ENCODE measurements around the gene COL21A1.

The COL21A1 gene

DNA sequence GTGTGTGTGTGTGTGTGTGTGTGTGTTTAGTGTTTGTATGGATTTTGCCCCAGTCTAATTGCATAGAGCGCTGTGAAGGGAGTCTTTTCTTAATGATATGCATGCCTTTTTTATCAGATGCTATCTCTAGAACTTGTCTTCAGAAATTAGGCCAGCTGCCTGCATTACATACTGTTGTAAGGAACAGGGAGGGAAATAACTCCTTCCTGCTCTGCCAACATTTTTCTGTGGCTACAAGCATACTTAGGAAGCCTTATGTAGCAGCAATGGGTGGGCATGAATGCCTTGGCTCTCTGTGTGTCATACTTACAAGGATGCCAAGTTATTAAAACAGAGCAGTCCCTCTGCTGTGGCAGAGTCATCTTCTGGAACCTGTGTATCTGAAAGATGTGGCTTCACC is 8.0 kb upstream of the COL21A1 start:
- H4K8ac ChIP-seq (ENCODE audit: low read depth, low read length), result no peak overlapping the region
- H3K23ac ChIP-seq (ENCODE audit: low read length), result no peak overlapping the region
- no peak overlapping the region for H2BK120ac ChIP-seq (ENCODE audit: low read depth, low read length)
- H3K4me1 ChIP-seq (ENCODE audit: control insufficient read depth, low read depth, low read length), result peaks cover 2% of the 10 kb centered on the region
- no peak overlapping the region for H2AK5ac ChIP-seq (ENCODE audit: low read length)
- no peak overlapping the region for H3K4ac ChIP-seq (ENCODE audit: low read depth, low read length)
- no peaks in the 10 kb centered on the region for H3K79me1 ChIP-seq (ENCODE audit: low read length)
- no peak overlapping the region for H3K9ac ChIP-seq (ENCODE audit: low read length)
- H2BK5ac ChIP-seq (ENCODE audit: low read length), result no peak overlapping the region
- no peak overlapping the region for H3K18ac ChIP-seq (ENCODE audit: low read length)
- H3K56ac ChIP-seq (ENCODE audit: low read length), result no peak overlapping the region
- peak; percentile 27 for DNase-seq
- H3K27me3 ChIP-seq (ENCODE audit: insufficient read depth, low read length, poor library complexity), result no peaks in the 10 kb centered on the region
- no peak overlapping the region for H3K4me3 ChIP-seq (ENCODE audit: low read length)
- H3K79me2 ChIP-seq (ENCODE audit: control insufficient read depth, insufficient read depth, low read length), result no peaks in the 10 kb centered on the region
- whole genome bisulfite sequencing (ENCODE audit: extremely low coverage, insufficient coverage, low lambda C conversion rate), result no CpG with 5 or more reads among the region's 1 CpG
- no peaks in the 10 kb centered on the region for H3K36me3 ChIP-seq (ENCODE audit: control insufficient read depth, insufficient read depth, low read length)
- H3K4me2 ChIP-seq (ENCODE audit: low read length), result no peak overlapping the region
- H4K5ac ChIP-seq (ENCODE audit: low read length), result no peak overlapping the region
- H2BK15ac ChIP-seq (replicated peaks; ENCODE audit: low read depth), result no peak overlapping the region
- no peak overlapping the region for H3K27ac ChIP-seq (ENCODE audit: low read depth, low read length)

DNA sequence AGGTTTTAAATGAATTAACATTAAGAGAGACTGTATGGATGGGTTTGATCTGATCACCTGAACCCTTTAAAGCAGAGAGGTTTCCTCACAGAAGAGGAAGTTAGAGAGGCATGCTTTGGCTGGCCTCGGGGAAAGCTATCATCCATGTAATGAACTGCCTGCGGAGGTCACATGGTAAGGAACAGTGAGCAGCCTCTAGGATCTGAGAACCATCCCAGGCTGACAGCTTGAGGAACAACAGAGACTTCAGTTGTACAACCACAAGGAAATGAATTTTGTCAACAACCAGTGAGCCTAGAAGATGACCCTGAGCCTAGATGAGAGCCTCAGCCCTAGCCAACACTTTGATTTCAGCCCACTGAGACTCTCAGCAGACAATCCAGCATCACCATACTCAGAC is 2.9 kb upstream of the COL21A1 start:
- Histone ChIP-seq H3K23ac (ENCODE audit: low read length) (no peak overlapping the region), H3K4me1 (ENCODE audit: control insufficient read depth, low read depth, low read length) (peaks cover 3% of the 10 kb centered on the region), H2BK15ac (replicated peaks; ENCODE audit: low read depth) (no peak overlapping the region), H3K9ac (ENCODE audit: low read length) (no peak overlapping the region), H3K56ac (ENCODE audit: low read length) (no peak overlapping the region), H3K27ac (ENCODE audit: low read depth, low read length) (no peak overlapping the region), H4K5ac (ENCODE audit: low read length) (no peak overlapping the region), H2BK5ac (ENCODE audit: low read length) (no peak overlapping the region), H3K79me2 (ENCODE audit: control insufficient read depth, insufficient read depth, low read length) (no peaks in the 10 kb centered on the region), H2BK120ac (ENCODE audit: low read depth, low read length) (no peak overlapping the region), H3K4ac (ENCODE audit: low read depth, low read length) (no peak overlapping the region), H3K4me2 (ENCODE audit: low read length) (no peak overlapping the region), H2AK5ac (ENCODE audit: low read length) (no peak overlapping the region), H3K4me3 (ENCODE audit: low read length) (no peak overlapping the region), H3K27me3 (ENCODE audit: insufficient read depth, low read length, poor library complexity) (no peaks in the 10 kb centered on the region), H4K8ac (ENCODE audit: low read depth, low read length) (no peak overlapping the region), H3K36me3 (ENCODE audit: control insufficient read depth, insufficient read depth, low read length) (no peaks in the 10 kb centered on the region), H3K18ac (ENCODE audit: low read length) (no peak overlapping the region), H3K79me1 (ENCODE audit: low read length) (no peaks in the 10 kb centered on the region)
- peak; percentile 8 for DNase-seq
- WGBS (ENCODE audit: extremely low coverage, insufficient coverage, low lambda C conversion rate), result no CpG with 5 or more reads among the region's 2 CpGs

DNA sequence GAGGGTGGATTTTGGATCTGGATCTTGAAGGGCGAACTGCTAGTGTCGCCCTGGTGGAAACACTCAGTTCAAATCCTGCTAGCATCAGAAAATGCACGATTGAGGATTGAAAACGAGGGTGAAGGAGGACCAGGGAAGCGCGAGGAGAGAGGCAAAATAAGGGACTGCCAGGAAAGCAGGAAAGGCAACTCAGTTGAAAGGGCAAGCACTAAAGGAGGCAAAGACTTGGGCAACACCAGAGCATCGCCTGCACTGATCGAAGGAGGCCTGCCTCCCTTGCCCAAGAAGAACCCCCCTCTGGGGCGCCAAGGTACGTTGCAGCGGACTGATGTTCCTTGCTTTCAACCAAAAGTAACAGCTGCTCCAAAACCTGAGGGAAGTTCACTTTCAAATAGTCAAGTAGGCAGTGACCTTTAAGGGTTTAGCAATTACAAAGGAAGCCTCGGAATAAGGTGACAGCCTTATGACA is 308 bp upstream of the COL21A1 start:
- Histone ChIP-seq H2AK5ac (ENCODE audit: low read length) (no peak overlapping the region), H4K5ac (ENCODE audit: low read length) (no peak overlapping the region), H3K4me2 (ENCODE audit: low read length) (peak overlapping the region; percentile 87), H3K23ac (ENCODE audit: low read length) (no peak overlapping the region), H4K8ac (ENCODE audit: low read depth, low read length) (no peak overlapping the region), H3K9ac (ENCODE audit: low read length) (peak overlapping the region; percentile 54), H3K4me1 (ENCODE audit: control insufficient read depth, low read depth, low read length) (peaks cover 3% of the 10 kb centered on the region), H3K27ac (ENCODE audit: low read depth, low read length) (no peak overlapping the region), H3K36me3 (ENCODE audit: control insufficient read depth, insufficient read depth, low read length) (no peaks in the 10 kb centered on the region), H2BK15ac (replicated peaks; ENCODE audit: low read depth) (no peak overlapping the region), H3K4me3 (ENCODE audit: low read length) (peak overlapping the region; percentile 13), H2BK5ac (ENCODE audit: low read length) (no peak overlapping the region), H2BK120ac (ENCODE audit: low read depth, low read length) (no peak overlapping the region), H3K56ac (ENCODE audit: low read length) (peak overlapping the region; percentile 69), H3K79me2 (ENCODE audit: control insufficient read depth, insufficient read depth, low read length) (no peaks in the 10 kb centered on the region), H3K4ac (ENCODE audit: low read depth, low read length) (no peak overlapping the region), H3K18ac (ENCODE audit: low read length) (no peak overlapping the region), H3K79me1 (ENCODE audit: low read length) (no peaks in the 10 kb centered on the region), H3K27me3 (ENCODE audit: insufficient read depth, low read length, poor library complexity) (no peaks in the 10 kb centered on the region)
- no CpG with 5 or more reads among the region's 12 CpGs for WGBS (ENCODE audit: extremely low coverage, insufficient coverage, low lambda C conversion rate)
- no peak for DNase-seq

DNA sequence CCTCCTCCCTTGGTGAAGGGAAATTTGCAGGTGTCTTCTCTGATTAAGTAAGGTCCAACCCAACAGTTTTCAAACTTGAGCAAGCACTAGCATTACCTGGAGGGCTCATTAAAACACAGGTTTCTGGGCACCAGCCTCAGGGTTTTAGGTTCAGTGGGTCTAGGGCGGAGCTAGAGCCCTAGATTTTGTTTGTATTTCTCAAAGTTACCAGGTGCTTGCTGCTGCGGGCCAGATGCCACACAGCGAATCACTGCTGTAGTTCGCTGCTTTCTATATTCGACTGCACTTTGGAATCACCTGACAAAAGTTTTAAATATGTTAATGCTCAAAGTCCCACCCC is 869 bp downstream of the COL21A1 start:
- peak; percentile 22 for DNase-seq

DNA sequence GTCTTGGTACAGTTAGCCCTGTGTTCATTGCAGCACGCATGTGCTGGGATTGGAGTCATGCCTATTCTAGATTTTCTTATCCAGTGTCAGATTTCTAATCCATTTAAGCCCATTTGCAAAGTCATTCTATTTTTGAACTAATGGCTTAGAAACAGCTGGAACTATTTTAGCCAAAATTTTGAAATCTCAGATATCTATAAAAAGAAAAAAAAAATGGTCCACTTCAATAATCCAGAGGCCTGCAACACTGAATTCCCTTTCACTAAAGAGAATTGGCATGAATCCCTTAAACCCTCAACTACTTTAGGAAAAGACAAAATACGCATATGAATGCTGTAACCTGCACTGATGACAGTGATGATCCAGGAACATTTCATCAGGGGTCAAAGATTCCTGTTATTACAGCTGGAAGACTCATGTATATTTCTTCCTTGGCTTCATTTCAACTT is 1.5 kb downstream of the COL21A1 start:
- H2AK5ac ChIP-seq (ENCODE audit: low read length), result no peak overlapping the region
- DNase-seq, result no peak
- H3K4me3 ChIP-seq (ENCODE audit: low read length), result no peak overlapping the region

More for the DNA sequence above, 869 bp downstream of the COL21A1 start:
- WGBS (ENCODE audit: extremely low coverage, insufficient coverage, low lambda C conversion rate), result no CpG with 5 or more reads among the region's 5 CpGs
- Histone ChIP-seq H4K8ac (ENCODE audit: low read depth, low read length) (no peak overlapping the region), H2AK5ac (ENCODE audit: low read length) (no peak overlapping the region), H3K9ac (ENCODE audit: low read length) (no peak overlapping the region), H3K36me3 (ENCODE audit: control insufficient read depth, insufficient read depth, low read length) (no peaks in the 10 kb centered on the region), H3K27me3 (ENCODE audit: insufficient read depth, low read length, poor library complexity) (no peaks in the 10 kb centered on the region), H3K4me2 (ENCODE audit: low read length) (peak overlapping the region; percentile 87), H3K4ac (ENCODE audit: low read depth, low read length) (no peak overlapping the region), H3K27ac (ENCODE audit: low read depth, low read length) (no peak overlapping the region), H4K5ac (ENCODE audit: low read length) (no peak overlapping the region), H3K79me1 (ENCODE audit: low read length) (no peaks in the 10 kb centered on the region), H3K18ac (ENCODE audit: low read length) (no peak overlapping the region), H3K79me2 (ENCODE audit: control insufficient read depth, insufficient read depth, low read length) (no peaks in the 10 kb centered on the region), H3K56ac (ENCODE audit: low read length) (no peak overlapping the region), H3K4me1 (ENCODE audit: control insufficient read depth, low read depth, low read length) (peaks cover 3% of the 10 kb centered on the region), H2BK120ac (ENCODE audit: low read depth, low read length) (no peak overlapping the region), H3K4me3 (ENCODE audit: low read length) (no peak overlapping the region), H2BK15ac (replicated peaks; ENCODE audit: low read depth) (no peak overlapping the region), H3K23ac (ENCODE audit: low read length) (no peak overlapping the region), H2BK5ac (ENCODE audit: low read length) (no peak overlapping the region)

DNA sequence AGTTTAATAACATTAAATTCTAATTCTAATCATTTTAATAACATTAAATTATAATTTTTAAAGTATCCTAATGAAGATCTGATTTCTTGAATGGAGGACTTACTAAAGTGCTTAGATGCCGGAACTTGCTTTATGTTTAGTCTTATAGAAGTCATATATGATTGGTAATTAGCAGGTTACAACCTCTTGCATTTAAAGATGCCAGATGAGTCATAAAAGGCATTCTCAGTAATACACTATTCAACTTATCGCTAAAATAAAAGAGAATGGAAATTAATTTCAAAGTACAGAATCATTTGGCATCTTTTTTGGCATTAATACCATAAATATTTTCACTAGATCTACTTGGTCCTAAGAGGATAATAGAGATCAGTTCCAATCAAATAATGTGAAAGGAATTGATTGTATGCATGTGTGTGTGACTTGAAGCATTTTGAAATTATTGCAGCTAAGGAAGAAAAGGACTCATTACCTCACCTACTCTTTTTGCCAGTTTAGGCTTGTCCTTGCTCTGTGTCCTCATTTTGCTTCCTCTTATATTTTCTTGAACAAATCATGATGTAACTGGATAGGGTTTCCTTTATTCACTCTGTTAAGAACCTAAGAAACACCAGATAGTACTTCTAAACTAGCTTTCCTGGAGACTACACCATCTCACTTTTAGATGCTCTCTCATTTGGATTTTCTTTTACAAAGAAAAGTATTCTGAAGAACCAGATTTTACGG is 2.7 kb downstream of the COL21A1 start:
- H4K8ac ChIP-seq (ENCODE audit: low read depth, low read length), result no peak overlapping the region
- WGBS (ENCODE audit: extremely low coverage, insufficient coverage, low lambda C conversion rate), result no CpG with 5 or more reads among the region's 3 CpGs
- H3K36me3 ChIP-seq (ENCODE audit: control insufficient read depth, insufficient read depth, low read length), result no peaks in the 10 kb centered on the region
- no peak overlapping the region for H3K4me2 ChIP-seq (ENCODE audit: low read length)
- H3K79me1 ChIP-seq (ENCODE audit: low read length), result no peaks in the 10 kb centered on the region
- H2BK15ac ChIP-seq (replicated peaks; ENCODE audit: low read depth), result no peak overlapping the region
- H3K27ac ChIP-seq (ENCODE audit: low read depth, low read length), result no peak overlapping the region
- no peak overlapping the region for H3K4ac ChIP-seq (ENCODE audit: low read depth, low read length)
- no peak overlapping the region for H3K56ac ChIP-seq (ENCODE audit: low read length)
- DNase-seq, result no peak
- H3K18ac ChIP-seq (ENCODE audit: low read length), result no peak overlapping the region
- no peak overlapping the region for H2AK5ac ChIP-seq (ENCODE audit: low read length)
- H3K4me1 ChIP-seq (ENCODE audit: control insufficient read depth, low read depth, low read length), result peaks cover 3% of the 10 kb centered on the region
- H4K5ac ChIP-seq (ENCODE audit: low read length), result no peak overlapping the region
- H3K23ac ChIP-seq (ENCODE audit: low read length), result no peak overlapping the region
- H2BK5ac ChIP-seq (ENCODE audit: low read length), result no peak overlapping the region
- no peak overlapping the region for H2BK120ac ChIP-seq (ENCODE audit: low read depth, low read length)
- H3K27me3 ChIP-seq (ENCODE audit: insufficient read depth, low read length, poor library complexity), result no peaks in the 10 kb centered on the region
- H3K4me3 ChIP-seq (ENCODE audit: low read length), result no peak overlapping the region
- H3K9ac ChIP-seq (ENCODE audit: low read length), result no peak overlapping the region
- no peaks in the 10 kb centered on the region for H3K79me2 ChIP-seq (ENCODE audit: control insufficient read depth, insufficient read depth, low read length)

More for the DNA sequence above, 1.5 kb downstream of the COL21A1 start:
- Histone ChIP-seq H3K18ac (ENCODE audit: low read length) (no peak overlapping the region), H4K5ac (ENCODE audit: low read length) (no peak overlapping the region), H2BK15ac (replicated peaks; ENCODE audit: low read depth) (no peak overlapping the region), H3K56ac (ENCODE audit: low read length) (no peak overlapping the region), H3K79me2 (ENCODE audit: control insufficient read depth, insufficient read depth, low read length) (no peaks in the 10 kb centered on the region), H4K8ac (ENCODE audit: low read depth, low read length) (no peak overlapping the region), H3K79me1 (ENCODE audit: low read length) (no peaks in the 10 kb centered on the region), H3K4me1 (ENCODE audit: control insufficient read depth, low read depth, low read length) (peaks cover 3% of the 10 kb centered on the region), H2BK120ac (ENCODE audit: low read depth, low read length) (no peak overlapping the region), H2BK5ac (ENCODE audit: low read length) (no peak overlapping the region), H3K4me2 (ENCODE audit: low read length) (no peak overlapping the region), H3K27ac (ENCODE audit: low read depth, low read length) (no peak overlapping the region), H3K9ac (ENCODE audit: low read length) (no peak overlapping the region), H3K4ac (ENCODE audit: low read depth, low read length) (no peak overlapping the region), H3K27me3 (ENCODE audit: insufficient read depth, low read length, poor library complexity) (no peaks in the 10 kb centered on the region), H3K36me3 (ENCODE audit: control insufficient read depth, insufficient read depth, low read length) (no peaks in the 10 kb centered on the region), H3K23ac (ENCODE audit: low read length) (no peak overlapping the region)
- no CpG with 5 or more reads among the region's 2 CpGs for WGBS (ENCODE audit: extremely low coverage, insufficient coverage, low lambda C conversion rate)
